HG02970 (cell line): ENCODE measurements around the gene BIVM.

Experiments
- ATAC-seq: cut with Tn5 transposase; IDR thresholded peaks from one replicate; pipeline ENCODE4 v1.9.1; 2021; ENCODE audit warnings: mild to moderate bottlenecking, moderate library complexity, moderate number of reproducible peaks; ENCODE audit not compliant: unreplicated experiment, low FRiP score

BIVM gene

GRCh38 chr13:102781591-102781990 is 17.3 kb upstream of the BIVM start:
- ATAC-seq: no peak

- no peak for ATAC-seq
These were observed 14.4 kb upstream of the BIVM start for GRCh38 chr13:102784483-102784882.

- ATAC-seq: no peak
These were observed 10.2 kb upstream of the BIVM start for GRCh38 chr13:102788683-102789082.

- ATAC-seq: no peak
These were observed 6.5 kb upstream of the BIVM start for GRCh38 chr13:102792396-102792795.

- ATAC-seq: no peak
These were observed 5.1 kb upstream of the BIVM start for GRCh38 chr13:102793611-102794355.

- peak; percentile 3 for ATAC-seq
These were observed 666 bp downstream of the BIVM start for GRCh38 chr13:102799426-102800144.

- ATAC-seq: peak; percentile 78
These were observed 1.5 kb downstream of the BIVM start for GRCh38 chr13:102800145-102801041.

- no peak for ATAC-seq
These were observed 6.8 kb downstream of the BIVM start for GRCh38 chr13:102805680-102806079.

- ATAC-seq: no peak
These were observed 8.8 kb downstream of the BIVM start for GRCh38 chr13:102807699-102808098.

- ATAC-seq: no peak
These were observed 13.8 kb downstream of the BIVM start for GRCh38 chr13:102812611-102813287.

GRCh38 chr13:102814025-102814607 is 15.2 kb downstream of the BIVM start:
- no peak for ATAC-seq

GRCh38 chr13:102814793-102815192 is 15.9 kb downstream of the BIVM start:
- ATAC-seq: no peak

GRCh38 chr13:102815788-102816187 is 16.9 kb downstream of the BIVM start:
- ATAC-seq: no peak

- ATAC-seq: no peak
These were observed 17.8 kb downstream of the BIVM start for GRCh38 chr13:102816708-102817107.

GRCh38 chr13:102817241-102817640 is 18.3 kb downstream of the BIVM start:
- no peak for ATAC-seq

GRCh38 chr13:102817907-102818306 is 19.0 kb downstream of the BIVM start:
- ATAC-seq: no peak

- ATAC-seq: no peak
These were observed 26.5 kb downstream of the BIVM start for GRCh38 chr13:102825400-102825799.

GRCh38 chr13:102825921-102826706 is 27.2 kb downstream of the BIVM start:
- ATAC-seq: no peak

- no peak for ATAC-seq
These were observed 31.7 kb downstream of the BIVM start for GRCh38 chr13:102830646-102831045.
